ENCODE data around the gene CTXND1. TPM values are rescaled to one million over a fixed set of nuclear protein-coding genes. Genes with fewer than 3 reads are reported as not detected.

Gene CTXND1
- polyA plus RNA-seq, 2 donors: 0.02 TPM; not detected in 1

GRCh38 chr15:80179935-80180334, 72.1 kb downstream of the CTXND1 start:
- no peak overlapping the region for H3K27ac ChIP-seq (ENCODE audit: low read depth in 2 of 2, low read length in 1 of 2)
- no peak overlapping the region for H3K4me3 ChIP-seq (ENCODE audit: low read depth in 1 of 2, low read length in 2 of 2)
- H3K27me3 ChIP-seq (ENCODE audit: control insufficient read depth in 1 of 2, insufficient read depth in 2 of 2, low read length in 2 of 2): no peaks in the 10 kb centered on the region
- 95 to 97% methylated on average over 12 to 16 of the region's 16 CpGs for WGBS, 2 donors
- peaks cover 3 to 9% of the 10 kb centered on the region in 2 donors for H3K4me1 ChIP-seq (ENCODE audit: control insufficient read depth in 2 of 2, insufficient read depth in 2 of 2, low read length in 1 of 2)
- no peaks in the 10 kb centered on the region for H3K9me3 ChIP-seq (ENCODE audit: control insufficient read depth in 2 of 2, insufficient read depth in 1 of 2, low read depth in 1 of 2, low read length in 1 of 2)
- peaks cover 0 to 4% of the 10 kb centered on the region in 2 donors for H3K36me3 ChIP-seq (ENCODE audit: control insufficient read depth in 2 of 2, insufficient read depth in 2 of 2, low read length in 1 of 2)

- H3K4me1 ChIP-seq (ENCODE audit: control insufficient read depth in 2 of 2, insufficient read depth in 2 of 2, low read length in 1 of 2): peaks cover 3 to 9% of the 10 kb centered on the region in 2 donors
- no peaks in the 10 kb centered on the region for H3K27me3 ChIP-seq (ENCODE audit: control insufficient read depth in 1 of 2, insufficient read depth in 2 of 2, low read length in 2 of 2)
- WGBS, 2 donors: 74 to 81% methylated on average over 17 of the region's 17 CpGs
- no peak overlapping the region for H3K27ac ChIP-seq (ENCODE audit: low read depth in 2 of 2, low read length in 1 of 2)
- peaks cover 0 to 4% of the 10 kb centered on the region in 2 donors for H3K36me3 ChIP-seq (ENCODE audit: control insufficient read depth in 2 of 2, insufficient read depth in 2 of 2, low read length in 1 of 2)
- no peak overlapping the region for H3K4me3 ChIP-seq (ENCODE audit: low read depth in 1 of 2, low read length in 2 of 2)
- H3K9me3 ChIP-seq (ENCODE audit: control insufficient read depth in 2 of 2, insufficient read depth in 1 of 2, low read depth in 1 of 2, low read length in 1 of 2): no peaks in the 10 kb centered on the region
Measured at GRCh38 chr15:80179025-80179759, 72.8 kb downstream of the CTXND1 start.

DNA sequence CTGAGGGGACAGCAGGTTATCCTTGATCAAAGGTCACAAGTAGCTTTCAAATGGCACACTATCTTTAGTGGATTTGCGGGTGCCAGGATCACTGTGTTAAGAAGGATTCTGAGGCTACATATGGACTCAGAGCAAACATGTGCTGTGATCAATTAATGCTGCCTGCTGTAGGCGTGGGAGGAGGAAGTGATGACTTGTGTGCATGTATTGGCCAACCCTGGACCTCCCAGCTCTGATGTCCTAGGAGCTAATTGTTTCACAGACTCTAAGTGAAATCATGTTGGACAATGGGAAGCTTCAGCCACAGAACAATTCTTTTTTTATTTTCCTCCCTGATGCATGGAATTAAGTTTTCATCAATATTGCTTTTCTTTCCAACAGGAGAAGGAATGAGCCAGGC, 74.9 kb downstream of the CTXND1 start:
- H3K27me3 ChIP-seq (ENCODE audit: control insufficient read depth in 1 of 2, insufficient read depth in 2 of 2, low read length in 2 of 2): no peaks in the 10 kb centered on the region
- peaks cover 3 to 4% of the 10 kb centered on the region in 2 donors for H3K36me3 ChIP-seq (ENCODE audit: control insufficient read depth in 2 of 2, insufficient read depth in 2 of 2, low read length in 1 of 2)
- WGBS, 2 donors: 93 to 96% methylated on average over 2 of the region's 2 CpGs
- H3K4me1 ChIP-seq (ENCODE audit: control insufficient read depth in 2 of 2, insufficient read depth in 2 of 2, low read length in 1 of 2): peaks cover 3 to 9% of the 10 kb centered on the region in 2 donors
- no peaks in the 10 kb centered on the region for H3K9me3 ChIP-seq (ENCODE audit: control insufficient read depth in 2 of 2, insufficient read depth in 1 of 2, low read depth in 1 of 2, low read length in 1 of 2)
- H3K27ac ChIP-seq (ENCODE audit: low read depth in 2 of 2, low read length in 1 of 2): no peak overlapping the region
- no peak overlapping the region for H3K4me3 ChIP-seq (ENCODE audit: low read depth in 1 of 2, low read length in 2 of 2)

GRCh38 chr15:80176443-80176842, 75.6 kb downstream of the CTXND1 start:
- no peaks in the 10 kb centered on the region for H3K27me3 ChIP-seq (ENCODE audit: control insufficient read depth in 1 of 2, insufficient read depth in 2 of 2, low read length in 2 of 2)
- H3K27ac ChIP-seq (ENCODE audit: low read depth in 2 of 2, low read length in 1 of 2): no peak overlapping the region
- H3K4me3 ChIP-seq (ENCODE audit: low read depth in 1 of 2, low read length in 2 of 2): no peak overlapping the region
- no peaks in the 10 kb centered on the region for H3K9me3 ChIP-seq (ENCODE audit: control insufficient read depth in 2 of 2, insufficient read depth in 1 of 2, low read depth in 1 of 2, low read length in 1 of 2)
- 64 to 71% methylated on average over 6 of the region's 6 CpGs for WGBS, 2 donors
- H3K36me3 ChIP-seq (ENCODE audit: control insufficient read depth in 2 of 2, insufficient read depth in 2 of 2, low read length in 1 of 2): peaks cover 3 to 6% of the 10 kb centered on the region in 2 donors
- H3K4me1 ChIP-seq (ENCODE audit: control insufficient read depth in 2 of 2, insufficient read depth in 2 of 2, low read length in 1 of 2): peaks cover 3 to 9% of the 10 kb centered on the region in 2 donors

DNA sequence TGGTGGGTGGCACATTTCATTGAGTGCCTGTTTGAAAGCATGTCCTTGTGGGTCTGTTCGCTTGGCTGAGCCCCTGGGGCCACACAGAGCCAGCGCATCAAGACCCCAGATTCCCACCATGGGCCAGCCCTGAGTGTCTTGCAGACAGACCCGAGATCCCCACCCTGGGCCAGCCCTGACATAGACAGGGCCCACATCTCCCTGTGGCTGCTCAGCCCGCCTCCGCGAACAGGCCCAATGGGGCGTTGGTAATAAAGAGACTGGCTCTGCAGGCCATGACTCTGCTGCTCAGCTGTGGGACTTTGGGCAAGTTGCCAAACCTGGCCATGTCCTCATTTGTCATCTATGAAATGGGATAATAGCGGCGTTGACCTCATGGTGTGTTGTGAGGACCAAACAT, 76.6 kb downstream of the CTXND1 start:
- Histone ChIP-seq H3K27ac (ENCODE audit: low read depth in 2 of 2, low read length in 1 of 2) (no peak overlapping the region), H3K27me3 (ENCODE audit: control insufficient read depth in 1 of 2, insufficient read depth in 2 of 2, low read length in 2 of 2) (no peaks in the 10 kb centered on the region), H3K4me1 (ENCODE audit: control insufficient read depth in 2 of 2, insufficient read depth in 2 of 2, low read length in 1 of 2) (peaks cover 3 to 9% of the 10 kb centered on the region in 2 donors), H3K36me3 (ENCODE audit: control insufficient read depth in 2 of 2, insufficient read depth in 2 of 2, low read length in 1 of 2) (peaks cover 3% of the 10 kb centered on the region in 2 donors), H3K4me3 (ENCODE audit: low read depth in 1 of 2, low read length in 2 of 2) (no peak overlapping the region), H3K9me3 (ENCODE audit: control insufficient read depth in 2 of 2, insufficient read depth in 1 of 2, low read depth in 1 of 2, low read length in 1 of 2) (no peaks in the 10 kb centered on the region)
- WGBS, 2 donors: 93% methylated on average over 9 of the region's 9 CpGs

GRCh38 chr15:80174017-80174746, 77.8 kb downstream of the CTXND1 start:
- Histone ChIP-seq H3K4me3 (ENCODE audit: low read depth in 1 of 2, low read length in 2 of 2) (no peak overlapping the region), H3K36me3 (ENCODE audit: control insufficient read depth in 2 of 2, insufficient read depth in 2 of 2, low read length in 1 of 2) (peaks cover 3% of the 10 kb centered on the region in 2 donors), H3K9me3 (ENCODE audit: control insufficient read depth in 2 of 2, insufficient read depth in 1 of 2, low read depth in 1 of 2, low read length in 1 of 2) (no peaks in the 10 kb centered on the region), H3K27ac (ENCODE audit: low read depth in 2 of 2, low read length in 1 of 2) (peak overlapping the region in 1 of 2 donors; percentile 22), H3K27me3 (ENCODE audit: control insufficient read depth in 1 of 2, insufficient read depth in 2 of 2, low read length in 2 of 2) (no peaks in the 10 kb centered on the region), H3K4me1 (ENCODE audit: control insufficient read depth in 2 of 2, insufficient read depth in 2 of 2, low read length in 1 of 2) (no peaks in the 10 kb centered on the region)
- 78 to 81% methylated on average over 11 of the region's 11 CpGs for WGBS, 2 donors

GRCh38 chr15:80173022-80173759, 78.8 kb downstream of the CTXND1 start:
- H3K27me3 ChIP-seq (ENCODE audit: control insufficient read depth in 1 of 2, insufficient read depth in 2 of 2, low read length in 2 of 2): no peaks in the 10 kb centered on the region
- H3K27ac ChIP-seq (ENCODE audit: low read depth in 2 of 2, low read length in 1 of 2): no peak overlapping the region
- no peaks in the 10 kb centered on the region for H3K9me3 ChIP-seq (ENCODE audit: control insufficient read depth in 2 of 2, insufficient read depth in 1 of 2, low read depth in 1 of 2, low read length in 1 of 2)
- WGBS, 2 donors: 69 to 72% methylated on average over 10 of the region's 10 CpGs
- no peak overlapping the region for H3K4me3 ChIP-seq (ENCODE audit: low read depth in 1 of 2, low read length in 2 of 2)
- H3K4me1 ChIP-seq (ENCODE audit: control insufficient read depth in 2 of 2, insufficient read depth in 2 of 2, low read length in 1 of 2): no peaks in the 10 kb centered on the region
- H3K36me3 ChIP-seq (ENCODE audit: control insufficient read depth in 2 of 2, insufficient read depth in 2 of 2, low read length in 1 of 2): peaks cover 3% of the 10 kb centered on the region in 2 donors

DNA sequence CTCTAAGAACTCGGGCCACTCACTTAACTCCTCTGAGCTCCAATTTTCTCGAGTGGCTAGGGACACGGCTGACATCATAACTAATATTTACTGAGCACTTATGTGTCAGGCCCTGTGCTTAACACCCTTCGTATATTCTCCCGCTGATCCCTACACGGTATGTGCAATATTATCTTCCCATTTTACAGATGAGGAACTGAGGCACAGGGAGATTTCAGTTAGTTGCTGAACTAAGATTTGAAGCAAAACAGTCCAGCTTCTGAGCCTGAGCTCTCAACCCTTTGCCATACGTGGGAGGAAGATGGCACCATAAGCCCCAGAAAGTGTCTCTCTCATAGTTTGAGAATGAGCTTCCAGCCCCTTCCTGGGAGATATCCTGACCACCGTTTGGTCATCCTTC, 79.6 kb downstream of the CTXND1 start:
- Histone ChIP-seq H3K27ac (ENCODE audit: low read depth in 2 of 2, low read length in 1 of 2) (no peak overlapping the region), H3K36me3 (ENCODE audit: control insufficient read depth in 2 of 2, insufficient read depth in 2 of 2, low read length in 1 of 2) (peaks cover 3% of the 10 kb centered on the region in 2 donors), H3K9me3 (ENCODE audit: control insufficient read depth in 2 of 2, insufficient read depth in 1 of 2, low read depth in 1 of 2, low read length in 1 of 2) (no peaks in the 10 kb centered on the region), H3K27me3 (ENCODE audit: control insufficient read depth in 1 of 2, insufficient read depth in 2 of 2, low read length in 2 of 2) (no peaks in the 10 kb centered on the region), H3K4me1 (ENCODE audit: control insufficient read depth in 2 of 2, insufficient read depth in 2 of 2, low read length in 1 of 2) (no peaks in the 10 kb centered on the region), H3K4me3 (ENCODE audit: low read depth in 1 of 2, low read length in 2 of 2) (no peak overlapping the region)
- 85 to 89% methylated on average over 8 of the region's 8 CpGs for WGBS, 2 donors

GRCh38 chr15:80171787-80172186, 80.2 kb downstream of the CTXND1 start:
- no peaks in the 10 kb centered on the region for H3K4me1 ChIP-seq (ENCODE audit: control insufficient read depth in 2 of 2, insufficient read depth in 2 of 2, low read length in 1 of 2)
- no peak overlapping the region for H3K4me3 ChIP-seq (ENCODE audit: low read depth in 1 of 2, low read length in 2 of 2)
- 89 to 94% methylated on average over 4 of the region's 4 CpGs for WGBS, 2 donors
- H3K9me3 ChIP-seq (ENCODE audit: control insufficient read depth in 2 of 2, insufficient read depth in 1 of 2, low read depth in 1 of 2, low read length in 1 of 2): no peaks in the 10 kb centered on the region
- no peak overlapping the region for H3K27ac ChIP-seq (ENCODE audit: low read depth in 2 of 2, low read length in 1 of 2)
- H3K36me3 ChIP-seq (ENCODE audit: control insufficient read depth in 2 of 2, insufficient read depth in 2 of 2, low read length in 1 of 2): peaks cover 3% of the 10 kb centered on the region in 2 donors
- no peaks in the 10 kb centered on the region for H3K27me3 ChIP-seq (ENCODE audit: control insufficient read depth in 1 of 2, insufficient read depth in 2 of 2, low read length in 2 of 2)

Measured in esophagus (tissue), 2 donors.